ENCODE data around the gene KISS1.

The KISS1 gene

GRCh38 chr1:204207136-204207616 is 10.9 kb upstream of the KISS1 start:
- FAIRE-seq (no peak), DNase-seq (ENCODE audit: insufficient read length, low spot score) (peak; percentile 73)
- TF ChIP-seq POLR2A (IDR thresholded peaks at IDR 0.05; ENCODE audit: low read depth, low read length) = 0 out of 2 replicates have a peak, but pooled peaks have one; percentile 13

GRCh38 chr1:204206121-204206520 is 9.8 kb upstream of the KISS1 start:
- FAIRE-seq = no peak
- DNase-seq (ENCODE audit: insufficient read length, low spot score) = no peak
- no peak for TF ChIP-seq POLR2A (IDR thresholded peaks at IDR 0.05; ENCODE audit: low read depth, low read length)

- FAIRE-seq (no peak), DNase-seq (ENCODE audit: insufficient read length, low spot score) (no peak)
- no peak for TF ChIP-seq POLR2A (IDR thresholded peaks at IDR 0.05; ENCODE audit: low read depth, low read length)
Observed at GRCh38 chr1:204205486-204205885, 9.2 kb upstream of the KISS1 start.

- no peak for TF ChIP-seq POLR2A (IDR thresholded peaks at IDR 0.05; ENCODE audit: low read depth, low read length)
- DNase-seq (ENCODE audit: insufficient read length, low spot score) (no peak), FAIRE-seq (no peak)
Observed at GRCh38 chr1:204204944-204205343, 8.7 kb upstream of the KISS1 start.

- DNase-seq (ENCODE audit: insufficient read length, low spot score) (no peak), FAIRE-seq (no peak)
- TF ChIP-seq POLR2A (IDR thresholded peaks at IDR 0.05; ENCODE audit: low read depth, low read length) = no peak
Observed at GRCh38 chr1:204203206-204203767, 7.0 kb upstream of the KISS1 start.

- TF ChIP-seq POLR2A (IDR thresholded peaks at IDR 0.05; ENCODE audit: low read depth, low read length) = no peak
- FAIRE-seq (no peak), DNase-seq (ENCODE audit: insufficient read length, low spot score) (no peak)
Observed at GRCh38 chr1:204202481-204202880, 6.2 kb upstream of the KISS1 start.

GRCh38 chr1:204201348-204202040 is 5.2 kb upstream of the KISS1 start:
- TF ChIP-seq POLR2A (IDR thresholded peaks at IDR 0.05; ENCODE audit: low read depth, low read length) = no peak
- FAIRE-seq (no peak), DNase-seq (ENCODE audit: insufficient read length, low spot score) (no peak)

- DNase-seq (ENCODE audit: insufficient read length, low spot score) (no peak), FAIRE-seq (no peak)
- no peak for TF ChIP-seq POLR2A (IDR thresholded peaks at IDR 0.05; ENCODE audit: low read depth, low read length)
Observed at GRCh38 chr1:204199579-204199978, 3.3 kb upstream of the KISS1 start.

GRCh38 chr1:204198348-204199340 is 2.4 kb upstream of the KISS1 start:
- FAIRE-seq (no peak), DNase-seq (ENCODE audit: insufficient read length, low spot score) (peak; percentile 85)
- no peak for TF ChIP-seq POLR2A (IDR thresholded peaks at IDR 0.05; ENCODE audit: low read depth, low read length)

GRCh38 chr1:204197068-204197467 is 777 bp upstream of the KISS1 start:
- DNase-seq (ENCODE audit: insufficient read length, low spot score) (no peak), FAIRE-seq (no peak)
- no peak for TF ChIP-seq POLR2A (IDR thresholded peaks at IDR 0.05; ENCODE audit: low read depth, low read length)

- no peak for TF ChIP-seq POLR2A (IDR thresholded peaks at IDR 0.05; ENCODE audit: low read depth, low read length)
- FAIRE-seq (no peak), DNase-seq (ENCODE audit: insufficient read length, low spot score) (no peak)
Observed at GRCh38 chr1:204194771-204195170, 1.5 kb downstream of the KISS1 start.

GRCh38 chr1:204194080-204194479 is 2.2 kb downstream of the KISS1 start:
- TF ChIP-seq POLR2A (IDR thresholded peaks at IDR 0.05; ENCODE audit: low read depth, low read length) = no peak
- no peak for DNase-seq (ENCODE audit: insufficient read length, low spot score)
- no peak for FAIRE-seq

- no peak for DNase-seq (ENCODE audit: insufficient read length, low spot score)
- no peak for FAIRE-seq
- TF ChIP-seq POLR2A (IDR thresholded peaks at IDR 0.05; ENCODE audit: low read depth, low read length) = no peak
Observed at GRCh38 chr1:204192589-204193352, 3.5 kb downstream of the KISS1 start.
